Activated gamma-delta T cell (primary cell): ENCODE measurements around the gene THAP3.

Experiments used
- DNase-seq: peaks from one replicate; lab custom pipeline; 2025; lab: John Stamatoyannopoulos, UW
- total RNA-seq, 2 donors: gene quantifications; one replicate each; lab custom pipeline; 2026; lab: John Stamatoyannopoulos, UW

THAP3 gene
- total RNA-seq, result 26.7 to 27.3 reads per million in 2 donors

DNA sequence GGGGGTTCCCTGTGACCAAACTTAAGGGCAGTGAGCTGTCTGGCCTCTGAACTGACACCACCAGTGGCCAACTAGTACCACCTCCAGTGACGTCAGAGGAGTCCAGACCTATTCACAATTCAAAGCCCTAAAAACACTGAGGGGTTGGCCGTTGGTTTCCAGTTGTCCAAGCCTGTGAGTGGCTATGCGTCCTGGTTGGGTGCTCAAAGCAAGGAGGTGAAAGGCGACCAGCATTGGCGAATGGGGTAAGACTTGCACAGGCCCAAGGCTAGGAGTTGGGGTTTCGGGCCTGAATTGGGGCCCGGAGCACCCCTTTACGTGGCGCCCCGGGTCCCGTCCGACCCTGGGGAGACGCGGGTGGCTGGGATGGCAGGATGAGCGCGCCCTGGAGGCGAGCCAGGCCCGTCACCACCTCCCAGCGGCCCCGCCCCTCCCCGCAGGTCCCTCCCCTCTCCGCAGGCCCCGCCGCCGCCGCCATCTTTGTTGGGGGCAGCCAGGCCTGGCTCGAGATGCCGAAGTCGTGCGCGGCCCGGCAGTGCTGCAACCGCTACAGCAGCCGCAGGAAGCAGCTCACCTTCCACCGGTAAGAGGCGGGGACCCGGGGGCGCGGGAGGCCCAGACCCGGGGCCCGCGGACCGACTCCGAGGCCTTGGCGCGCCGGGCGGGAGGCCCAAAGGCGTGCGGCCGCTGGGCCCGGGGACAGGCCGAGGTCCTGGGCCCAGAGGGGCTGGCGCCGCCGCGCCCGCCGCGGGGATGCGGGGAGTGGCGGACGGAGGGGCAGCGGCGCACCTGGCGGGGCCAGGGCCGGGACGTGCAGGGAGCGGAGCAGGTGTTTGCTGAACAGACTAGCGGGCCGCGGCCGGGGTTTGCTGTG, at the start of gene THAP3:
TSS of gene THAP3 (plus strand) at position 159 of the 874 bp plus-strand sequence. CDS start at position 510, 351 bp downstream.
- DNase-seq, result peak; percentile 85

DNA sequence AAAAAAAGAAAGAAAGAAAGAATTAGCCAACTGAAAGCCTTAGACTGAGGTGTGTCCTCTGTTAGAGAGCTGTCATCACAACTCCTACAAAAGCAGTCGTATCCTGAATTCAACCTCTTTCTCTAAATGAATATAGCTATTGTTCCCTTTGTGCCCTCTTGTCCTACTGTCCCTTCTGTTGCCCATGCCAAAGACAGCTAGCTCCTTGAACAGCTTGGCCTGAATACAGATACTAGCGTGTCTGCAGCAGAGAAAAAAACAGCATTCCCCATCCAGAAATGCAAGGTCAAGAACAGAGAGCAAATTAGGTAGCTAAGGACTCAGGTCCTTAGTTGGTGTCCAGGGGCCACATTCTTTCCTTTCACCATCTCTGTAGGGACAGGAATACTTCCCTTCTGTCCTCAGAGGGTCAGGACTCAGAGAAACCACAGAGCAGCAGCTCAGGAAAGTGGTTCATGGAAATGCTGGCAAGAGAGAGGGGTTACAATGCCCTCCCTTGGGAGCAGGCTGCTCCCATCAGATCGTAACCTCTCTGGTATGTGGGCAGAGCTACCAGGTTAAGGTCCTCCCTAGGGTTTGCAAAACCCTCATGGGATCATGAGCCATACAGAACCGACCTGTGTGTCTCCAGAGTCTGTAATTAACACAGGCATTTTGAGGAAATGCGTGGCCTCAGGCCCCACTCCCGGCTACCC, 46.7 kb upstream of the THAP3 start:
- DNase-seq, result no peak

DNA sequence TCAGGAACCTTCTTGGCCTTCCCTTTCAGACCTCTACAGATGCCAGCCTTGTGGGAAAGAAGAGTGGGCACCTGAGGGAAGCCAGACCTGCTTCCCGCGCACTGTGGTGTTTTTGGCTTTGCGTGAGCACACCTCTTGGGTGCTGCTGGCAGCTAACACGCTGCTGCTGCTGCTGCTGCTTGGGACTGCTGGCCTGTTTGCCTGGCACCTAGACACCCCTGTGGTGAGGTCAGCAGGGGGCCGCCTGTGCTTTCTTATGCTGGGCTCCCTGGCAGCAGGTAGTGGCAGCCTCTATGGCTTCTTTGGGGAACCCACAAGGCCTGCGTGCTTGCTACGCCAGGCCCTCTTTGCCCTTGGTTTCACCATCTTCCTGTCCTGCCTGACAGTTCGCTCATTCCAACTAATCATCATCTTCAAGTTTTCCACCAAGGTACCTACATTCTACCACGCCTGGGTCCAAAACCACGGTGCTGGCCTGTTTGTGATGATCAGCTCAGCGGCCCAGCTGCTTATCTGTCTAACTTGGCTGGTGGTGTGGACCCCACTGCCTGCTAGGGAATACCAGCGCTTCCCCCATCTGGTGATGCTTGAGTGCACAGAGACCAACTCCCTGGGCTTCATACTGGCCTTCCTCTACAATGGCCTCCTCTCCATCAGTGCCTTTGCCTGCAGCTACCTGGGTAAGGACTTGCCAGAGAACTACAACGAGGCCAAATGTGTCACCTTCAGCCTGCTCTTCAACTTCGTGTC, 45.9 kb upstream of the THAP3 start:
- DNase-seq, result no peak

- peak; percentile 95 for DNase-seq
Measured at GRCh38 chr1:6579374-6580118, 45.1 kb upstream of the THAP3 start, which contains the start of gene ZBTB48. TSS of gene ZBTB48 (plus strand) at chr1:6579994. CDS start at chr1:6580610, 616 bp downstream.

- no peak for DNase-seq
Measured at GRCh38 chr1:6580119-6580592, 44.5 kb upstream of the THAP3 start.

DNA sequence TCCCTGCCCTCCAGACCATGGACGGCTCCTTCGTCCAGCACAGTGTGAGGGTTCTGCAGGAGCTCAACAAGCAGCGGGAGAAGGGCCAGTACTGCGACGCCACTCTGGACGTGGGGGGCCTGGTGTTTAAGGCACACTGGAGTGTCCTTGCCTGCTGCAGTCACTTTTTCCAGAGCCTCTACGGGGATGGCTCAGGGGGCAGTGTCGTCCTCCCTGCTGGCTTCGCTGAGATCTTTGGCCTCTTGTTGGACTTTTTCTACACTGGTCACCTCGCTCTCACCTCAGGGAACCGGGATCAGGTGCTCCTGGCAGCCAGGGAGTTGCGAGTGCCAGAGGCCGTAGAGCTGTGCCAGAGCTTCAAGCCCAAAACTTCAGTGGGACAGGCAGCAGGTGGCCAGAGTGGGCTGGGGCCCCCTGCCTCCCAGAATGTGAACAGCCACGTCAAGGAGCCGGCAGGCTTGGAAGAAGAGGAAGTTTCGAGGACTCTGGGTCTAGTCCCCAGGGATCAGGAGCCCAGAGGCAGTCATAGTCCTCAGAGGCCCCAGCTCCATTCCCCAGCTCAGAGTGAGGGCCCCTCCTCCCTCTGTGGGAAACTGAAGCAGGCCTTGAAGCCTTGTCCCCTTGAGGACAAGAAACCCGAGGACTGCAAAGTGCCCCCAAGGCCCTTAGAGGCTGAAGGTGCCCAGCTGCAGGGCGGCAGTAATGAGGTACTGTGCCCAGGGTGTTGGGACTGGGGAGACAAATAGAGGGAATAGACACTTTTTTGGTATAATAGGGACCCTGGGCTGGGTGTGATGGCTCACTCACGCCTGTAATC, 43.9 kb upstream of the THAP3 start:
- DNase-seq, result no peak

DNA sequence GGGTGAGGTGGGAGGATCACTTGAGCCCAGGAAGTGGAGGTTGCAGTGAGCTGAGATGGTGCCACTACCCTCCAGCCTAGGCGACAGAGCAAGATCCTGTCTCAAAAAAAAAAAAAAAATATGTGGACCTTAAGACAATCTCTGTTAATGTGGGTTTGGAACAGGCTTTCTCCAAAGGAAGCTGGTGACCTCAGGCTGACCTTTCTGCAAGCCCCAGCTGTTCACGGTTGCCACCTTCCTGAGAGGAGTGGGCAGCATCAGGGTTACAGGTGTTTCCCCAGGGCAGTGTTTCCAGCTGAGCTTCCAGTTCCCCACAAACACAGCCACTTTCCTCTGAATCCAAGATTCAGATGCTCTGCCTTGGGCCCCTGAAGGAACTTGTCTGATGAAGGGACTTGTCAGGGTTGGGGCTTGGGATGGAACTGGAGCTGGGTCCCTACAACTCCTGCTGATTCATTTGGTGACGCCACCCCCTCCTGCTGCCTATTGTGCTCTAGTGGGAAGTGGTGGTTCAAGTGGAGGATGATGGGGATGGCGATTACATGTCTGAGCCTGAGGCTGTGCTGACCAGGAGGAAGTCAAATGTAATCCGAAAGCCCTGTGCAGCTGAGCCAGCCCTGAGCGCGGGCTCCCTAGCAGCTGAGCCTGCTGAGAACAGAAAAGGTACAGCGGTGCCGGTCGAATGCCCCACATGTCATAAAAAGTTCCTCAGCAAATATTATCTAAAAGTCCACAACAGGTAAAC, 42.9 kb upstream of the THAP3 start:
- DNase-seq, result no peak

GRCh38 chr1:6582370-6582769, 42.3 kb upstream of the THAP3 start:
- no peak for DNase-seq

DNA sequence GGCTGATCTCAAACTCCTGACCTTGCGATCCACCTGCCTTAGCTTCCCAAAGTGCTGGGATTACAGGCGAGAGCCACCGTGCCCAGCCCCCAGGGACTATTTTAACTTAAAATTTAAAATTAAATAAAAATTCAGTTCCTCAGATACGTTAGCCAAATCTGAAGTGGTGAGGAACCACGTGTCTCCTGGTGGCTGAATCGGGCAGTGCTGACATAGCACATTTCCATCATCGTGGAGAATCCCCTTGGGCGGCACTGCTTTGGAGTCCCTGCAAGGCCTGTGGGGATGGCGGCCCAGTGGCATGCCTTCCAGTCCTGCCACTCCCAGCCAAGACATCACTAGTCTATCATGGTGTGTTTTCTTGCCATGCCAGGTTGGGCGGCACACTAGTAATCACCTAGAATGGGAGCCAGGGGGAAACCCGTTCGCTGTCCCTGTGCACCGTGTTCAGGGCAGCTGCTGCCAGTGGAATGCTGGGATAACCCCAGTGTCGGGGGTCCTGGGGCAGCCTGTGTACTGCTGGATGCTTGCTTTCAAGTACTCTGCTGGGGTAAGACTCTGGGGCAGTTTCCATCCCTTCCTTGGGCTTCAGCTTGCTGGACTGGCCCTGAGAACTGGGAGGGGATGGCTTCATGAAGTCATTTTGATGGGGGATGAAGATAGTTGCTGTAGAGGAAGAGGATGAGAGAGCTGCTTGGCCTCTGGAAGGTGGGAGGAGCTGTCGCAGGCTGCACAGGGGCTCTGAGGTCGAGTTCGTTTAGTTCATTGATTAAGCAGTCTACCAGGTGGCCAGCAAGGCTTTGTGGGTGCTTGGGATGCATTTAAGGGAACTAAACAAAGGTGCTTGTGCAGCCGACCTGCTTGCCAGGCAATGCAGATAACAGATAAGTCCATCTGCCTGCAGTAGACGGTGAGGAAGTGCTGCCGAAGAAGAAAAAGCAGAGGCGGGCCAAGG, 40.3 kb upstream of the THAP3 start:
- no peak for DNase-seq

DNA sequence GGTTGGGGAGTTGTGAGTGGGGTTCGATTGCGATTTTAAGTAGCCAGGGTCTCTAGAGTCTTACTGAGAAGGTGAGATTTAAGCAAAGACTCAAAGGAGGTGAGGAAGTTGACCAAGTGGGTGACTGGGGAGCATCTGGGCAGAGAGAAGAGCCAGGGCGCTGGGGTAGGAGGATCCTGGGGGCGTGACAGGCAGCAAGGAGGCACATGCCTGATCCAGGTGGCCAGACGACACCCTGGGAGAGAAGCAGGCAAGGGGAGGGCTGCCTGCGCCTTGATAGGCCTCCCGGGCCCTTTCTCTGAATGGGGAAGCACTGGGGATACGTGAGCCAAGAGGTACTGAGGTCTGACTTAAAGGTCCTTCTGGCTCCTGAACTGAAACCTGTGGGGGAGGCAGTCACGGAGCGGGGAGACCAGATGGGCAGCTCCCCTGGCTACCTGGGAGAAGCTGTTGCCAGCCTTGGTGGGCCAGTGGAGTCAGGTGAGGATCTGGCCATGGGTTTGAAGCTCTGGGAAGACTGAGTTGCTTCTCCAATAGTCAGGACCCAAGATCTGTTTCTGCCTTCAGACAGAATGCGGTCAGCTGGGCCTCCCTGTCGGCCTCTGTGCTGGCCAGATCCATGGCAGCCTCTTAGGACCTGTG, 39.5 kb upstream of the THAP3 start:
- no peak for DNase-seq

- DNase-seq, result no peak
Measured at GRCh38 chr1:6585841-6586240, 38.8 kb upstream of the THAP3 start.

DNA sequence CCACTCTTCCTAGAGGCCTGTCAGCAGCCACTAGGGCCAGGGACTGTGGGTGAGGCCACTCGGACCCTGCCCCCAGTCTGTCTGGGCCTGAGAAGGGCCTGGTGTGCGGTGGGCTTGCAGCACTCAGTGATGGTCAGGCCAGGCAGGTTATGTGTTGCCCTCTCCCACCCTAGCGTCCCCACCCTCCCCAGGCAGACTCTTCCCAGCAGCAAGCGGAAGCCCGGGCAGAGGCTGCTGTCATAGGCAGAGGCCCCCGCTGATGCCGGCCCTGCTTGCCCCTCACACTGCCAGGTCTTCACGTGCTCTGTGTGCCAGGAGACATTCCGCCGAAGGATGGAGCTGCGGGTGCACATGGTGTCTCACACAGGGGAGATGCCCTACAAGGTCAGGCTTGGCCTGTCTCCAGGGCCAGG, 38.3 kb upstream of the THAP3 start:
- DNase-seq, result no peak

GRCh38 chr1:6587261-6588005, 37.2 kb upstream of the THAP3 start:
- no peak for DNase-seq

DNA sequence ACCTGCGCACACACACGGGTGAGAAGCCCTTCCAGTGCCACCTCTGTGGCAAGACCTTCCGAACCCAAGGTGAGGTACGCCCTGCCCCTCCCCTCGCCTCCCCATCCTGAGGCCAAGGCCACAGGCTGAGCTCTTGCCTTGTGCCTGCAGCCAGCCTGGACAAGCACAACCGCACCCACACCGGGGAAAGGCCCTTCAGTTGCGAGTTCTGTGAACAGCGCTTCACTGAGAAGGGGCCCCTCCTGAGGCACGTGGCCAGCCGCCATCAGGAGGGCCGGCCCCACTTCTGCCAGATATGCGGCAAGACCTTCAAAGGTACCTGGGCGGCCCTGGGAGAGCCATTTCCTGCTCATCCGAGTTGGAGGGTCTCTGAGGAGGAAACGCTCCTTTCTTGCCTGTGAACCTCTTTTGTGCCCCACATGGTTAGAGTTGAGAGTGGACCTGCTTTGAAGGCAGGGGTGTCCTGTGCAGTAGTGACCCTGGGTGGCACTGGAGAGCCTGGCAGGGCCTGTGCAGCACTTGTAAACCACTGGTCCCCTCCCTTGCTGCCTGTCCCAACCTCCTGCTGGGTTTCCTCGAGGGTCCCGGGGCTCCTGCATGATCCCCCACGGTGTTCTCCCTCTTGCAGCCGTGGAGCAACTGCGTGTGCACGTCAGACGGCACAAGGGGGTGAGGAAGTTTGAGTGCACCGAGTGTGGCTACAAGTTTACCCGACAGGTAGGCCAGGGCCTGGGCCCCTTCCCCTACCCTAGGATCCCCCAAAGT, 36.4 kb upstream of the THAP3 start:
- DNase-seq, result no peak

GRCh38 chr1:6588893-6589520, 35.7 kb upstream of the THAP3 start:
- no peak for DNase-seq

DNA sequence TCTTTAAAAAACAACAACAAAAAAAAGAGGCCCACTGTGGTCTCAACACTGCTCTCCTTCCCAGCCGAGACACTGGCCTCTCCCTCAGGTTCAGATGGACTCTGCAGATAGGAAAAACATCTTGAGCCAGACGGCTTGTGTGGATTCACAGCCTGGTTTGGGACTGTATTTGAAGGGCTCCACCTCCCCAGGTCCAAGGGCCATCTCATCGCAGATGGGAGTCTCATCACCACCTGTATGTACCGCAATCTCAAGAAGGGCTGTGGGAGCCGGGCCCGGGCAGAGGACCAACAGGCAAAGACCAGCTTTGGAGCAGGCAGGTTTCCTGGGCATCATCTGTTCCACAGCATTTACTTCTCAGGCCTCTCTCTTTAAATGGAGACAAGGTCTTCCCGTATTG, 34.6 kb upstream of the THAP3 start:
- DNase-seq, result no peak
